ENCODE results near the gene ATP10D. TPM values are rescaled to one million over a fixed set of nuclear protein-coding genes. Genes with fewer than 3 reads are reported as not detected.

Gene ATP10D
- total RNA-seq, 1 donor = 58.3 TPM

GRCh38 chr4:47570816-47571215, 85.7 kb downstream of the ATP10D start:
- TF ChIP-seq CTCF (IDR thresholded peaks at IDR 0.05; ENCODE audit: insufficient read depth, low read depth, low read length) = no peak
- no peak overlapping the region for H3K4me3 ChIP-seq (ENCODE audit: low read depth, low read length)
- DNase-seq (ENCODE audit: low read depth) = no peak

GRCh38 chr4:47572981-47573380, 87.9 kb downstream of the ATP10D start:
- no peak for TF ChIP-seq CTCF (IDR thresholded peaks at IDR 0.05; ENCODE audit: insufficient read depth, low read depth, low read length)
- no peak overlapping the region for H3K4me3 ChIP-seq (ENCODE audit: low read depth, low read length)
- DNase-seq (ENCODE audit: low read depth) = no peak

GRCh38 chr4:47577779-47578553, 92.9 kb downstream of the ATP10D start:
- peak; percentile 84 for DNase-seq (ENCODE audit: low read depth)
- TF ChIP-seq CTCF (IDR thresholded peaks at IDR 0.05; ENCODE audit: insufficient read depth, low read depth, low read length) = no peak
- no peak overlapping the region for H3K4me3 ChIP-seq (ENCODE audit: low read depth, low read length)

- no peak overlapping the region for H3K4me3 ChIP-seq (ENCODE audit: low read depth, low read length)
- no peak for DNase-seq (ENCODE audit: low read depth)
- no peak for TF ChIP-seq CTCF (IDR thresholded peaks at IDR 0.05; ENCODE audit: insufficient read depth, low read depth, low read length)
These were observed 94.2 kb downstream of the ATP10D start for GRCh38 chr4:47579235-47579634.

GRCh38 chr4:47590325-47590724, 105.2 kb downstream of the ATP10D start:
- no peak overlapping the region for H3K4me3 ChIP-seq (ENCODE audit: low read depth, low read length)
- no peak for DNase-seq (ENCODE audit: low read depth)
- no peak for TF ChIP-seq CTCF (IDR thresholded peaks at IDR 0.05; ENCODE audit: insufficient read depth, low read depth, low read length)

- DNase-seq (ENCODE audit: low read depth) = no peak
- H3K4me3 ChIP-seq (ENCODE audit: low read depth, low read length) = no peak overlapping the region
- TF ChIP-seq CTCF (IDR thresholded peaks at IDR 0.05; ENCODE audit: insufficient read depth, low read depth, low read length) = no peak
These were observed 112.6 kb downstream of the ATP10D start for GRCh38 chr4:47597696-47598095.

- H3K4me3 ChIP-seq (ENCODE audit: low read depth, low read length) = no peak overlapping the region
- DNase-seq (ENCODE audit: low read depth) = no peak
- TF ChIP-seq CTCF (IDR thresholded peaks at IDR 0.05; ENCODE audit: insufficient read depth, low read depth, low read length) = no peak
These were observed 113.2 kb downstream of the ATP10D start for GRCh38 chr4:47598320-47598719.
